Right ventricle myocardium superior (tissue), 1 donor: ENCODE results near the gene HLA-DQB1. TPM values are rescaled to one million over a fixed set of nuclear protein-coding genes. Genes with fewer than 3 reads are reported as not detected.

ENCODE experiments used
- ATAC-seq: fragments of 200-7000 bp; cut with Tn5 transposase; one replicate; pipeline ENCODE4 v1.9.1; 2020; ENCODE audit warnings: mild to moderate bottlenecking; ENCODE audit not compliant: poor library complexity
- DNase-seq: peaks from one replicate; pipeline ENCODE4 v3.0.0-alpha.2; 2020
- intact Hi-C: fragments of 100-400 bp; cut with DNase I; formaldehyde crosslinking; loops from one replicate; pipeline ENCODE4 v1.11.2; 2022
- total RNA-seq: library from RNA; stranded (reverse); fragmentation: NEBNext Ultra II Directional; extraction: Animal tissue kit (Norgen Biotek cat#: 25700); gene quantifications from one replicate; pipeline ENCODE4 v1.2.1, GENCODE V29; 2021
- donor health status: DM: no; HTN: yes; CAD: no; lungs with severe emphysema.

The HLA-DQB1 gene
- total RNA-seq, 1 donor from 2014 or later: 2.9 TPM

GRCh38 chr6:32609731-32610640, 56.5 kb downstream of the HLA-DQB1 start:
- intact Hi-C loops: no loop called here
- DNase-seq (no peak), ATAC-seq (peak; percentile 90)

Other genes with a start within 250 kb of the HLA-DQB1 start
- gene HLA-DRA, start 226.8 kb downstream of the HLA-DQB1 start, total RNA-seq: 82.4 TPM
- 17.7 TPM for gene HLA-DRB5, start 136.4 kb downstream of the HLA-DQB1 start, total RNA-seq
- gene HLA-DRB1, start 76.8 kb downstream of the HLA-DQB1 start, total RNA-seq: 27.5 TPM
- 5.5 TPM for gene HLA-DQA1, start 29.3 kb downstream of the HLA-DQB1 start, total RNA-seq
- 1.6 TPM for gene HLA-DQA2, start 74.7 kb upstream of the HLA-DQB1 start, total RNA-seq
- gene HLA-DQB2, start 96.9 kb upstream of the HLA-DQB1 start, total RNA-seq: 1.7 TPM
- not detected for gene HLA-DOB, start 150.3 kb upstream of the HLA-DQB1 start, total RNA-seq
- 19.3 TPM for gene TAP2, start 172.1 kb upstream of the HLA-DQB1 start, total RNA-seq
- gene PSMB8, start 177.4 kb upstream of the HLA-DQB1 start, total RNA-seq: 16.7 TPM
- 14.9 TPM for gene TAP1, start 187.0 kb upstream of the HLA-DQB1 start, total RNA-seq
- gene PSMB9, start 187.5 kb upstream of the HLA-DQB1 start, total RNA-seq: 12.6 TPM